HG02938 (cell line): Measurements from ENCODE around the gene CD79B.
"Not testable (repeated sequence)": the region's sequence is repeated elsewhere in the genome, so short reads cannot be mapped to it uniquely, and the experiment has no call there.

Experiments
- ATAC-seq: cut with Tn5 transposase; IDR thresholded peaks from one replicate; pipeline ENCODE4 v1.9.1; 2021; ENCODE audit warnings: mild to moderate bottlenecking, moderate library complexity; ENCODE audit not compliant: unreplicated experiment

The CD79B gene

DNA sequence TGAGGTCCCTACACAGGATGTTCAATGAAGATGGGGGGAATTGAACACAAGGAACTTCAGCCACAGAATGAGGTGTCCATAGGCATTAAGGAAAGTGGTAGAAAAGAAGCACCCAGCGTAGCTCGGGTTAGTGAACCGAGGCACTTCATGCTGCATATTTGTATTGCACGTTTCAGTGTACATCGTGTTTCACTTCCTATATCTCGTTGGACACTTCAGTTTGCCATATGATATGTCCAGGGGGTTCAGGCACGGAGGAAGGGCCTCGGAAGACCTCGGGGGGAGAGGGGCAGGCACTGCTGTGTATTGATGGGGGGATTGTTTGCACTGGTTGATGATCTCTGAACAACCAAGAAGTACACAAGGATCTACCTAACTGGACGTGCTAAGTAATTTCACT, 16.4 kb downstream of the CD79B start:
- not testable (repeated sequence) for ATAC-seq

DNA sequence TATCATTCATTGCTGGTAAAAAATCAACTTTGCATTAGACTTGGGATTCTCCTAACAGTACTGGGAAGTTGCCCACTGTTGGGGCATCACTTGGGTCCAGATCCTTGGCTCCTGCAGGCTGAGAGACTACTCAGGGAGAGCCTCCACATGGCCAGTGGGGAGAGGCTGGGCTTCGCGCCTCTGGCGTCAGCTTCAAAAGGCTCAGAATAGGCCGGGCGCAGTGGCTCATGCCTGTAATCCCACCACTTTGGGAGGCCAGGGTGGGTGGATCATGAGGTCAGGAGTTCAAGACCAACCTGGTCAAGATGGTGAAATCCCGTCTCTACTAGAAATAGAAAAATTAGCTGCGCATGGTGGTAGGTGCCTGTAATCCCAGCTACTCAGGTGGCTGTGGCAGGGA, 17.7 kb downstream of the CD79B start:
- ATAC-seq: no peak

DNA sequence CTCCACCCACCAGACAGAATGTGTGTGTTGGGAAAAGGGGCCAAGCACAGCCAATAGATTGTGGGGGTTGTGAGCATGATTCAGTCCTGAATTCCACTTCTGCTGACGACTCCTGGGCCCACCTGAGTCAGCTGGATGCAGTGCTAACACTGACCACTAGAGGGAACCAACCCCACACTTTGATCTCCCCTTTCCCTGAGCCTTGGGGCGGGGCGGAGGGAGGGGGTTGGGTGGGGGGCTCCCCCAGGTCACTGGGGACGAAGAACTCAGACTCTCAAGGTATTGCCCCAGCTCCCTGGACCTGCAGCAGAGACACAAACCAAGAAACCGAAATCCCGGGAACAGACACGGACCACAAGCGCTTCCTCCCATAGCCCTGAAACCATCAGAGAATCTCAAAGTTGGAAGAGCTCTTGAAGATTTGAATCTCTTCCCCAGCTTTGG, 20.5 kb downstream of the CD79B start:
- no peak for ATAC-seq

DNA sequence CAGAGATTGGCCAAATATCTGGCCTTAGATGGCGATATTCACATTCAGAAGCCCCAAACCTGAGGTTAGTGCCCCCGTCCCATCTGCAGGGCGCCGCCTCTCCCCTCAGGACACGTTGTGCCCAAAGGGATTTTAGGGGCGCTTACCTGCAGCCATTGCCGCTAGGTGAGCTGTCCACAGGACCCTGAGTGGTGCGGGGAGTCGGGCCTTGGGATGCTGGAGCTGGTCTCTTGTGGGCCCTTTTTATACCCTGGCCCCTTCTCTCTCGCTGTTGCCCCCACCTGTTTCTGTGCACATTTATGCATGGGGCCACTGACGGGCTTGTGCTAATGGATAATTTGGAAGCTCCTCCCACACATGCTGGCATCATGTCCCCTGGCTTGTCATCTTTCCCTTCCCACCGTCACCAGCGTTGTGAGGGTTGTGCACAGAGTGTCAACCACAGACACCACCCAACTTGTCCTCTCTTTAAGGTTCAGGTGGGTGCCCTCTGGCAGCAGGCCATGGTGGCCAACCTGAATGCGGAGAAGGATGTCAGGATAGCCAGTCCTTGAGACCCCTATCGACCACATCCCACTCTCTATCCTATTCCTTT, 21.0 kb downstream of the CD79B start, which contains the start of gene CSHL1:
Gene CSHL1 (minus strand): TSS at position 218 of the 595 bp plus-strand sequence. CDS start 62 bp downstream, at position 156.
- ATAC-seq: no peak

DNA sequence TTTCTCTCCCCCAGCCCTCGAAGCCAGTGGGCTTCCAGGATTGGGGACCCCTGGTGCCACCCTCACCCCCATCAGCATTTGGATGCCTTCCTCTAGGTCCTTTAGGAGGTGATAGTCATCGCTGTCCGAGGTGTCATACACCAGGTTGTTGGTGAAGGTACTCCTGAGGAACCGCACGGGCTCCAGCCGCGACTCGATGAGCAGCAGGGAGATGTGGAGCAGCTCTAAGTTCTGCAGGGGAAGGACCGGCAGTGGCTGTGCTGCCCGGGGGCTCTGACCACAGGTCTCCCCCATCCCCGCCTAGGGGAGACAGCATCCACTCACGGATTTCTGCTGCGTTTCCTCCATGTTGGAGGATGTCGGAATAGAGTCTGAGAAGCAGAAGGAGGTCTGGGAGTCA, 22.0 kb downstream of the CD79B start:
- ATAC-seq: no peak

DNA sequence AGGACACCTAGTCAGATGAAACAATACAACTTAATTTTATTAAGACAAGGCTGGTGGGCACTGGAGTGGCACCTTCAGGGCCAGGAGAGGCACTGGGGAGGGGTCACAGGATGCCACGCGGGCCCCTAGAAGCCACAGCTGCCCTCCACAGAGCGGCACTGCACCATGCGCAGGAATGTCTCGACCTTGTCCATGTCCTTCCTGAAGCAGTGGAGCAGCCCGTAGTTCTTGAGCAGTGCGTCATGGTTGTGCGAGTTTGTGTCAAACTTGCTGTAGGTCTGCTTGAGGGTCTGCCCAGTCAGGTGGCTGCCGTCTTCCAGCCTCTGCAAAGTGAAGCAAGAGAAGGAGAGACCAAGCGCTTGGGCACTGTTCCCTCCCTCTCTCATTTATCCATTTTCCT, 22.5 kb downstream of the CD79B start:
- ATAC-seq: not testable (repeated sequence)

DNA sequence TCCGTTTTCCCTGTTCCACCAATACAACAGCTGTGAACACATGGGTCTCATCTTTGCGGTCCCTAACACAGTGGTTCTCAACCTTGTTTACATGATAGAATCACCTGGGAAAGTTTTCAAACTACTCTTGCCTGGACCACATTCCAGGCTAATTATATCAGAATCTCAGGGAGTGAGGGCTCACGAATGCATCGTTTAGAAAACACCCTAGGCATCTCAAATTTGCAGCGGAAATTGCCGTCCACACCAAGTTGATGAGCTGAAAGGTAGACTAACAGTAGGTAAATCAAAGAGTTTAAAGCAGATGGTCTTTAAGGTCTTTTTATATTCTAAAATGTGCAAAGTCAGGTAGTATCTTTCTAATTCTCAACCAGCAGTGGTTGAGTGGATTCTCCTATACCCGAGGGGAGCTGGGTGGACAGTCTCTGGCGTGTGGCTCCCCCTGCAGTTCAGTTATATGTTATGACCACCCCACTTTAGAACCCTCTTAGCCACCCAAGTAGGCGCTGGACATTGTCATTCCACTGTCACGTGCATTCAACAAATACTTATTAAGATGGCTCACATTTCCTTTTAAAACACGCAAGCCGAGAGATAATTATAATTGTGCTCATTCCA, 24.9 kb downstream of the CD79B start:
- ATAC-seq: not testable (repeated sequence)

DNA sequence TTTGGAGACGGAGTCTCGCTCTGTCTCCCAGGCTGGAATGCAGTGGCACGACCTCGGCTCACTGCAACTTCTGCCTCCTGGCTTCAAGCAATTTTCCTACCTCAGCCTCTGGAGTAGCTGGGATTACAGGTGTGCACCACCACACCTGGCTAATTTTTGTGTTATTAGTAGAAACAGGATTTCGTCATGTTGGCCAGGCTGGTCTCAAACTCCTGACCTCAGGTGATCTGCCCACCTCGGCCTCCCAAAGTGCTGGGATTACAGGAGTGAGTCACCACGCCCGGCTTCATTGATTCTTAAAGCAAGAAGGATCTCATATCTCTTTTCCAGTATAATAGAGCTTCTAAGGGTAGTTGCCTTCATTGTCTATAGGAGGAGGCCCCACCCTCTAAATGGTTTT, 27.3 kb downstream of the CD79B start:
- not testable (repeated sequence) for ATAC-seq

DNA sequence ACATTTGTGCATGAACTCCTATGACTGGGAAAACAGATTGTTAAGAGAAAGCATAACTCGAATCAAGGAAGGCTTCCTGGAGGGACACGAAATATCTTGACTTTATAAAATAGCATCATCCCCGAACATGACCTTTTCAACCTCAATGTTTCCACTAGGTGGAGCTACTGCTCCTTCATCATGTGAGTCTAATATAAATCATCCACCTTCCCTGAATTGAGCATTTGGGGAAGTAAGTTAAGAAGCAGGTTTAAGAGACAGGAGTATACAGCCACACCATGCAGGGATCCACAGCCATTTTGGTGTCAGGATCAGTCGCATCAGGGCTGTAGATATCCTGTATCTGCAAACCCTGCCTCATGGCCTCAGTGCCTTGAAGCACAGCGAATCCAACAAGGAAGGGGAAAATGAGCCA, 28.3 kb downstream of the CD79B start:
- not testable (repeated sequence) for ATAC-seq

DNA sequence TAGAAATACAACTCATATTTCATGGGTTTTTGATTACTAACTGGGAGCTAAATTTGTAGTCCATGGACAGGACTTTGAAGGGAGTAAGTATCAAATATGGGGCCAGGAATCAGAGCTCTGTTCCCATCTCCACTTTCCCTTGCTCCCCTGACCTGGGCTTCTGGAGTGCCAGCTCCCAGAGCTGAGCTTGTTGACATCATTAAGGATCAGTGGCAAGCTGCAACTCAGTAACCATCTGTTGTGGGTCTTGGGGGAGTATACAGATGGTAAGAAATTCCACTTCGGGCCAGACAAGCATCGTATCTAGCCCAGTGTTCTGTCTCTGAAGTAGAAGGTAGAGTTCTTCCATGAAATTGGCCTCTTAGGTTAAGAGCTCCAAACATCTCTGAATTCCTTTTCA, 30.2 kb downstream of the CD79B start:
- not testable (repeated sequence) for ATAC-seq

DNA sequence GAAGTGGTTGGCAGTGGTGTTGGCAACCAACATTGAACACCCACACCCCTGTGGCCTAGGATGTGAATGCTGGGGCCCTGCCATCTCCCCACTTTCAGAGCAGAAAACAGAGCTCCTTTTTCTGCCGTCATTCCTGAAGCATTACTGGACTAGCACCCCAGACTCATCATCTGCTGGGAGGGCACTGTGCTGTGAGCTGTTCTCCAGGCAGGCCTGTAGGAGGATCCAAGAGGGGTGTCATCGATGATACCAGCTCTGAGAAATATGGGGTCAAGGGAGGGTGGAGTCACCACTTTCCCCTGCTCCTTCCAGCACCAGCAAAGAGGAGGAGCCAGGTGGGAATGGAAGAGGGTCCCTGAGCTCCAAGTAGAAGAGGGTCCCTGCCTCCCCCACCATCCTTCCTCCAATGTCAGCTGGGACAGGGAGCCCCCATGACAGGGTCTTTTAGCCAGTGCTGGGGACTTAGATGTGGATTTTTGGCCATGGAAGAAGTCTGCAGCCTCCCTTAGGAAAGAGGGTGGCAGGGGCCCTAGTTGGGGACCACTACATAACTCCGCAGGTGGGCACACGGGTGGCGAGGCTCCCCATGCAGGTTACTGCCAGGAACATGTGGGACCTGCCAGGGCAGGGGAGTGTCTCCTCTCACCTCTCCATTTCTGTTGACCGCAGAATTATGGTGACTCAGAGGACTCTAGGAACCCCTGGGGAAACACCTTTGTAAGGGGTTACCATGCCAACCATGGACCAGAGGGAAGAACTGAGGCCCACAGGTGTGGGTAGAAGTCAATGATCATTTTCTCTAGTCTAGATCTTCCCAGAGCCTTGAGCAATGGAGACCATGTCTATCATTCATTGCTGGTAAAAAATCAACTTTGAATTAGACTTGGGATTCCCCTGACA, 33.0 kb downstream of the CD79B start:
- ATAC-seq: not testable (repeated sequence)

DNA sequence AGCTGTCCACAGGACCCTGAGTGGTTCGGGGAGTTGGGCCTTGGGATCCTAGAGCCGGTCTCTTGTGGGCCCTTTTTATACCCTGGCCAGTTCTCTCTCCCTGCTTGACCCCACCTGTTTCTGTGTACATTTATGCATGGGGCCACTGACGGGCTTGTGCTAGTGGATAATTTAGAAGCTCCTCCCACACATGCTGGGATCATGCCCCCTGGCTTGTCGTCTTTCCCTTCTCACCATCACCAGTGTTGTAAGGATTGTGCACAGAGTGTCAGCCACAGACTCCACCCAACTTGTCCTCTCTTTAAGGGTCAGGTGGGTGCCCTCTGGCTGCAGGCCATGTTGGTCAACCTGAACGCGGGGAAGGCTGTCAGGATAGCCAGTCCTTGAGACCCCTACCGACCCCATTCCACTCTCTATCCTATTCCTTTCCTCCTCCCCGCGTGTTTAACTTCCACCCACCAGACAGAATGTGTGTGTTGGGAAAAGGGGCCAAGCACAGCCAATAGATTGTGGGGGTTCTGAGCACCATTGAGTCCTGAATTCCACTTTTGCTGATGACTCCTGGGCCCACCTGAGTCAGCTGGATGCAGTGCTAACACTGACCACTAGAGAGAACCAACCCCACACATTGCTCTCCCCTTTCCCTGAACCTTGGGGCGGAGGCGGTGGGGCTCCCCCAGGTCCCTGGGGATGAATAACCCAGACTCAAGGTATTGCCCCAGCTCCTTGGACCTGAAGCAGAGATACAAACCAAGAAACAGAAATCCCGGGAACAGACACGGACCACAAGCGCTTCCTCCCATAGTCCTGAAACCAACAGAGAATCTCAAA, 35.4 kb downstream of the CD79B start, which contains the start of gene CSH1:
Gene CSH1 (minus strand): TSS at position 51 of the 831 bp plus-strand sequence. CDS start 63 bp downstream, outside the sequence.
- not testable (repeated sequence) for ATAC-seq

DNA sequence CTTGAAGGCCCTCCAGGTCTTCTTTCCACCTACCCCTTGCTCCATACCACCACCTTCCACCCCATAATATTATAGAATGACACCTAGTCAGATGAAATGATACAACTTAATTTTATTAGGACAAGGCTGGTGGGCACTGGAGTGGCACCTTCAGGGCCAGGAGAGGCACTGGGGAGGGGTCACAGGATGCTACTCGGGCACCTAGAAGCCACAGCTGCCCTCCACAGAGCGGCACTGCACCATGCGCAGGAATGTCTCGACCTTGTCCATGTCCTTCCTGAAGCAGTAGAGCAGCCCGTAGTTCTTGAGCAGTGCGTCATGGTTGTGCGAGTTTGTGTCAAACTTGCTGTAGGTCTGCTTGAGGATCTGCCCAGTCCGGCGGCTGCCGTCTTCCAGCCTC, 37.3 kb downstream of the CD79B start:
- ATAC-seq: not testable (repeated sequence)

DNA sequence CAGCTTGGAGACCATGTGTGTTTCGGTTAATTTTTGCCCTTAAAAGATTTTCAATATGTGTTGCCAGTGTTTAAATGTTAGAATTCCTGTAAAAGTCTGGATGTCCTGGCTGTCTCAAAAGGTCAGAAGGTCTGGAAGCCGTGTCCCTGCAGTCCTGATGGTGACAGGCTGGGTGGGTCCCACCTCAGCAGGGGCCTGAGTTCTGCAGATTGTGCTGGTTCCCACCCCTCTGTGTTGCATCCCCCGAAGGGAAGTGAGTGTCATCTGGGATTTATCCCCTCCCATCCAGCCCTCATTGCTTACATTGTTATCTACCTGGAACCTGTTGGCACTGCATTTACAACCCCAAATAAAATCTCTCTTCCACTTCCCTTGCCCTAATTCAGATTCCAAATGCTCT, 38.1 kb downstream of the CD79B start:
- not testable (repeated sequence) for ATAC-seq

DNA sequence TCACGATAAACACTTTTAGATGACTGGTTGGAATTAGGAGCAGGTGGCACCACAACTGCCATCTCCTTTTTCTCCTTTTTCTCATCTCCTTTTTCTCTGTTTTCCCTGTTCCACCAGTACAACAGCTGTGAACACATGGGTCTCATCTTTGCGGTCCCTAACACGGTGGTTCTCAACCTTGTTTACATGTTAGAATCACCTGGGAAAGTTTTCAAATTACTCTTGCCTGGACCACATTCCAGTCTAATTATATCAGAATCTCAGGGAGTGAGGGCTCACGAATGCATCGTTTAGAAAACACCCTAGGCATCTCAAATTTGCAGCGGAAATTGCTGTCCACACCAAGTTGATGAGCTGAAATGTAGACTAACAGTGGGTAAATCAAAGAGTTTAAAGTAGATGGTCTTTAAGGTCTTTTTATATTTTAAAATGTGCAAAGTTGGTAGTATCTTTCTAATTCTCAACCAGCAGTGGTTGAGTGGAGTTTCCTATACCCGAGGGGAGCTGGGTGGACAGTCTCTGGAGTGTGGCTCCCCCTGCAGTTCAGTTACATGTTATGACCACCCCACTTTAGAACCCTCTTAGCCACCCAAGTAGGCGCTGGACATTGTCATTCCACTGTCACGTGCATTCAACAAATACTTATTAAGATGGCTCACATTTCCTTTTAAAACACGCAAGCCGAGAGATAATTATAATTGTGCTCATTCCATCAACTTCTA, 39.7 kb downstream of the CD79B start:
- not testable (repeated sequence) for ATAC-seq

DNA sequence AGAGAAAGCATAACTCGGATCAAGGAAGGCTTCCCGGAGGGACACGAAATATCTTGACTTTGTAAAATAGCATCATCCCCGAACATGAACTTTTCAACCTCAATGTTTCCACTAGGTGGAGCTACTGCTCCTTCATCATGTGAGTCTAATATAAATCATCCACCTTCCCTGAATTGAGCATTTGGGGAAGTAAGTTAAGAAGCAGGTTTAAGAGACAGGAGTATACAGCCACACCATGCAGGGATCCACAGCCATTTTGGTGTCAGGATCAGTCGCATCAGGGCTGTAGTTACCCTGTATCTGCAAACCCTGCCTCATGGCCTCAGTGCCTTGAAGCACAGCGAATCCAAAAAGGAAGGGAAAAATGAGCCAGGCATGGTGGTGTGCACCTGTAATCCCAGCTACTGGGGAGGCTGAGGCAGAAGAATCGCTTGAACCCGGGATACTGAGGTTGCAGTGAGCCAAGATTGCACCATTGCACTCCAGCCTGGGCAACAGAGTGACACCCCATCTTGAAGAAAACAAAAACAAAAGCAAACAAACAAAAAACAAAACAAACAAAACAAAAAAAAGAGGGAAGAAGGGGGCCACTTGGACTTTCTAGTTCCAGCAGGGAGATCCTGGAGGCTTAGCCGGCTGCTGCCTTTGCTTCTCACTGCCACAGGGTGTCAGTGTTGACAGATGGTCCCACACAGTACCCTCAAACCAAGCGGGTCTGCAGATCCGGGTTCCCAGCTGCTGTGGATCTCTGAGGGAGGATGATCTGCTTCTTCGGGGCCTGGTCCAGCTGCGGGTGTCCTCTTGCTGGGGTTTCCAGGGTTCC, 42.9 kb downstream of the CD79B start:
- not testable (repeated sequence) for ATAC-seq

DNA sequence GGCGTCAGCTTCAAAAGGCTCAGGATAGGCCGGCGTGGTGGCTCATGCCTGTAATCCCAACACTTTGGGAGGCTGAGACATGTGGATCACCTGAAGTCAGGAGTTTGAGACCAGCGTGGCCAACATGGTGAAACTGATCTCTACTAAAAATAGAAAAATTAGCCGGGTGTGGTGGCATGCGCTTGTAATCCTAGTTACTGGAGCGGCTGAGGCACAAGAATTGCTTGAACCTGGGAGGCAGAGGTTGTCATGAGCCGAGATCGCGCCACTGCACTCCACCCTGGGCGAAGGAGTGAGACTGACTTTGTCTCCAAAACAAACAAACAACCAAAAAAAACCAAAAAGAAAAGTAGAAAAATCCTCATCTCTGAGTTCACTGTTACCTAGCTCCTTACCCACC, 47.0 kb downstream of the CD79B start:
- not testable (repeated sequence) for ATAC-seq

DNA sequence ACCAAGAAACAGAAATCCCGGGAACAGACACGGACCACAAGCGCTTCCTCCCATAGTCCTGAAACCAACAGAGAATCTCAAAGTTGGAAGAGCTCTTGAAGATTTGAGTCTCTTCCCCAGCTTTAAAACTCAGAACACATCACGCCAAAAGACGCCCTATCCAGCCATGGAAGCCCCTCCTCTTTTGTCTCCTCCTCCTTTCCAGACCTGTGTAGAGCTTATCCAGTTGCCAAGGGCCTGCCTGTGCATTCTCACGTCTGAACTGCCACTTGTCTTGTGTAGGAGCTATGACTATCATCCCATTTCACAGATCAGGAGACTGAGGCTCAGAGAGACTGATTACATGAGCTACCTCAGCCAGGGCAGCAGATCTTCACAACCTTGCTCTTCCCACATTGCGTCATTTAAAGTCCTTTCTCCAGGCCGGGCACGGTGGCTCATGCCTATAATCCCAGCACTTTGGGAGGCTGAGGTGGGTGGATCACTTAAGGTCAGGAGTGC, 49.5 kb downstream of the CD79B start:
- ATAC-seq: not testable (repeated sequence)
